ENCODE measurements around the gene LMAN1L. TPM values are rescaled to one million over a fixed set of nuclear protein-coding genes. Genes with fewer than 3 reads are reported as not detected.

LMAN1L gene
- not detected for polyA plus RNA-seq (ENCODE audit: insufficient read length)
- long read RNA-seq, donor 1, result 0 reads
- long read RNA-seq, donor 2, result 0 reads
- long read RNA-seq, donor 3, result 0 reads
- long read RNA-seq, donor 4, result 0 reads
- long read RNA-seq, donor 5, result 0 reads
- long read RNA-seq, donor 6, result 0 reads
- long read RNA-seq, donor 7, result 0 reads
- long read RNA-seq, donor 8, result 0 reads

DNA sequence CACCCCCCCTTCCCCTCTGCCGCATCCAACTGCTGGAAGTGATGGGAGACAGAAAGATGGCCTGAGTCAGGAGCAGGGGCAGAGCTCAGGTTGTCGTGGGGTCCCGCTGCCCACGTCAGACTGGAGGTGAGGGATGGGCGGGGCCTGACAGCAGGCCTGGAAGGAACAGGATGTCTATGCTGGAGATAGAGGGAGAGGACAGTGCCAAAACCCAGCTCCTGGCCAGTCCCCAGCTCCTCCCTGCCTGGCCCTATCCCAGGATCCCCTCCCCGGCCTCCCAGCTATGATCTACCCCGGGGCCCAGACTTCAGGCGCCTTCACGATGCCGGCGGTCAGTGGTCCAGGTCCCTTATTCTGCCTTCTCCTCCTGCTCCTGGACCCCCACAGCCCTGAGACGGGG, at the start of gene LMAN1L:
Gene LMAN1L, plus strand, starts transcription at position 303 of the 400 bp plus-strand sequence. Its CDS starts 20 bp downstream, at position 323.
- no peak for DNase-seq

- DNase-seq, result no peak
These were observed 49.2 kb upstream of the LMAN1L start for GRCh38 chr15:74763416-74763815.

GRCh38 chr15:74767167-74768098, 45.2 kb upstream of the LMAN1L start:
- DNase-seq, result no peak

GRCh38 chr15:74768099-74768770, 44.4 kb upstream of the LMAN1L start:
- no peak for DNase-seq

GRCh38 chr15:74768771-74769342, 43.8 kb upstream of the LMAN1L start:
- no peak for DNase-seq

GRCh38 chr15:74769463-74770025, 43.1 kb upstream of the LMAN1L start:
- DNase-seq, result no peak

- no peak for DNase-seq
These were observed 42.3 kb upstream of the LMAN1L start for GRCh38 chr15:74770211-74770903.

DNA sequence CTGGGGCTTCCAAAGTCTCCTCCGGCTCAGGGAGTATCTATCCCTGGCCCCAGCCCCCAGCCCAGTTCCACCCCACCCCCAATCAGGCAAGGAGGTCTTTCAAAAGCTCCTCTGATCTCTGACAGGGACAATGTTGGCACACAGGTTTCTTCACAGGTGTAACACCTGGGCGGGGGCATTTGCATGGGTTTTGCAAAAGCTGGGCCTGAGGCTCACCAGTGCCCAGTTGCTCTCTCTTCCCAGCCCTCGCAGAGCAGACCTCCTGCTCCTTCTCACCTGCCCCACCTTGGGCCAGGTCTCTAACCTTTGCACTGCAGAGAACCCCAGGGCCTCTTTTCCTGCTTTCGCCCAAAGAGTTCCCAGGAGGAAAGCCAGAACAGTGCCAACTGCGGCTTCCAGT, 39.3 kb upstream of the LMAN1L start:
- no peak for DNase-seq

DNA sequence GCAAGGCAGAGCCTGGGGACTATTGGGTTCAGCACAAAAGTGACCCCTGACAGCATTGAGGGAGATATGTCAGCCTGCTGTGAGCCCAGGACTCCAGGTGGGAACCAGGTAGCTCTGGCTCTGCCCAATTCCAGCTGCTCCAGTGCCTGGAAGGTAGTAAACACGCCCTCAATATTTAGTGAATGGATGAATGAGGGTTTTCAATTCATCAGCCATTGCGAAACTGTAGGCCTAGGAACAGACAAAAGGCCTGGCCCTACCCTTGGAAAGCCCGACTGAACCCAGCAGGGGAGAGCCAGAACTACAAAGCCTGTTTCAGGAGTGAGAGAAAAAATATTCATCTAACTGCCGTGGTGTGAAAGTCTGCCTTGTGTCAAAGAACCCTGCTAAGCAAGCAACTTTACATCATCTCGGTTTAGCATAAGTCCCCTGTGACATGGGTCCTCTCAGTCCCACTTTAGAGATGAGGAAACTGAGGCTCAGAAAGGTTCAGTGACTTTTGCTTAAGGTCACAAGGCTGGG, 38.8 kb upstream of the LMAN1L start:
- no peak for DNase-seq

DNA sequence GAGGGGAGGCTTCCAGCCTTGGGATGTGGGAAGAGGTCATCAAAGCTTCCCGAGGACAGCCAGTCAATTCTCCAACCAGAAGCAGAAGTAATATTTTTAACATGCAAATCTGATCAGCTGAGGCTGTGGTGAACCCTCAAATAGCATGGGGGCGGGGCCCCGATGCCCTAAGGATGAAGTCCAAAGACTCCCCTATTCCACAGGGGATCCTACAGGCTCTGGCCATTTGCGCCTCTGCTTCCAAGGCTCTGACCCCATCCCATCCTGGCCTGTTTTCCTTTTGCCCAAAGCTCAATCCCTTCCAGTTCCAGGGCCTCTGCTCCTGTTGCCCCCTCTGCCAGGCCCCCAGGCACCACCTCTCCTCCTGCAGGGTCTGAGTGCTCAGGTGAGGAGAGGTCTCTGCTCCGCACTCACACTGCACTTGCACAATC, 37.5 kb upstream of the LMAN1L start:
- no peak for DNase-seq

DNA sequence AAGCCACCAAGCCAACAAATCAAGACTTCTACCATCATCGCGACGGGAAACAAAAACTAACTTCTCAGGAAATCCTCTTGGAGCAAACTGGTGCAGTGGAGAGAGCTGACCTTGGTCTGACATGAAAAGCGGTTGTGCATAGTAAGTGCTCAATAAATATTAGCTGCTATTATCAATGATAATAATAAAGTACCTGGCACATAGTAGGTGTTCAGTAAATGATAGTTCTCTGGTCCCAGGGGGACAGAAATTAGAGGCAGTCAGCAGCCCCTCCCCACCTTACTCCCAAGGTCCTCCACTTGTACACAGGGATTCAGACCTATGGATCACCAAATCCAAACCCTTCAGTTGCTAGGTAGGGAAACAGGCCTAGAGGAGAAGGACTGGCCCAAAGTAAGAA, 36.7 kb upstream of the LMAN1L start:
- DNase-seq, result no peak

- DNase-seq, result no peak
These were observed 35.5 kb upstream of the LMAN1L start for GRCh38 chr15:74776821-74777768.

GRCh38 chr15:74777769-74778598, 34.7 kb upstream of the LMAN1L start:
- no peak for DNase-seq

- no peak for DNase-seq
These were observed 34.0 kb upstream of the LMAN1L start for GRCh38 chr15:74778599-74778970.

DNA sequence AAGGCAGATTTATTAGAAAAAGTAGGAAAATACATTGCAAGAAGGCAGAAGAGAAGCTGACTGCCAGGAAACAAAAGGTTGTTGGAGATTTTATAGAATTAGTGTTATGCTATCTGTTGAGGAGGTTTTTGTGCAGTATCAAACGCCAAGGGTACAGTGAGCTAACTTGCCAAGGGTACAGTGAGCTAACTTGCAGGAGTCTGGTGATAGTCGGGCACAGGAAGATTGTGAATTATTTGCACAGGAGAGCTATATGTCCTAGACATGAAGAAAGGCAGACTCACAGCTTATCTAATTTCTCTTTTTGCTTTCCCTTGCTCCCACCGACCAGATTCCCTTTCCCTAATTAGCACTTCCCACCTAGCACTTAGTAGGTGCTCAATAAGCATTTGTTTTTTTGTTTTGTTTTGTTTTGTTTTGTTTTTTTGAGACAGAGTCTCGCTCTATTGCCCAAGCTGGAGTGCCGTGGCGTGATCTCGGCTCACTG, 33.4 kb upstream of the LMAN1L start:
- no peak for DNase-seq

GRCh38 chr15:74780523-74781430, 31.9 kb upstream of the LMAN1L start:
- DNase-seq, result no peak

DNA sequence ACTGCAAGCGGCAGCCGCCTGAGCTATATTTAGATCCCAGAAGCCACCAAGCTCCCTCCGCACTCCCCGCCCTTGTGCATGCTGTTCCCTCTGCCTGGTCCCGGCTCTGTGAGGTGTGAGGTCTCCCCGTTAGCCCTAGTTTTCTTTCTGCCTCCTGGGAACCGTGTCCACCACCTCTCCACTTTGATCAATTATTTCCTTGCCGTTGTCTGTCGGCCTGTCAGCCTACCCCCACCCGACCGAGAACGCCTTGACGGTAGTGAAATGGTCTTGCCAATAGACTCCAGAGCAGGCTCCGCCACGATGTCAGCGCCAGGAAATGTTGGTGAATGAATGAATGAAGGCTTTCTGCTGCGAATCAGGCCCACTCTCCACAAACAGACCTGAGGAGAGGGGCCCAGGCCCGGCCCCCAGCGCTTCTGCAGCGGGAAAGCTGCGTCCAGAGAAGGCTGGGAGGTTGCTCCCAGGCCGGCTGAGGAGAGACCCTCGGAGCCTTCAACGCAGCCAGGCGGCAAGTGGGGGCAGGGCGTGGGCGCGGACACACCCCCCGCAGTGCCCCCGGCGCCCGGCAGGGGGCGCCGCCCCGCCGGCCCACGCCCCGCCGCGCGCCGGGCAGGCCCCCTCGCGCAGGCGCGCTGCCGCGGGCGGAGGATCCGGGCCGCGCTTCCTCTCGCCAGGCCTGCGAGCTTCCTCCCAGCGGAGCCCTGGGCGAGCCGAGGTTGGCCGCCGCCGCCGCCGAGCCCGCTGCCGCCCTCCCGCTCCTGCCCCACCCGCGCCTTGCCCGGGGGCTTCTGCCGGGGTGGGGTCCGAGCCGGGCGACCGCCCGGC, 31.0 kb upstream of the LMAN1L start, which contains the start of gene CSK:
Gene CSK, plus strand, starts transcription at position 650 of the 828 bp plus-strand sequence. CDS start 16,218 bp downstream, outside the sequence.
- DNase-seq, result peak; percentile 67

Data from left kidney (tissue), 8 donors.